ENCODE measurements around the gene ACADSB. TPM values are rescaled to one million over a fixed set of nuclear protein-coding genes. Genes with fewer than 3 reads are reported as not detected.

The ACADSB gene
- total and polyA plus RNA-seq, 8 donors = 3.6 to 18.2 (median 11.6) TPM

DNA sequence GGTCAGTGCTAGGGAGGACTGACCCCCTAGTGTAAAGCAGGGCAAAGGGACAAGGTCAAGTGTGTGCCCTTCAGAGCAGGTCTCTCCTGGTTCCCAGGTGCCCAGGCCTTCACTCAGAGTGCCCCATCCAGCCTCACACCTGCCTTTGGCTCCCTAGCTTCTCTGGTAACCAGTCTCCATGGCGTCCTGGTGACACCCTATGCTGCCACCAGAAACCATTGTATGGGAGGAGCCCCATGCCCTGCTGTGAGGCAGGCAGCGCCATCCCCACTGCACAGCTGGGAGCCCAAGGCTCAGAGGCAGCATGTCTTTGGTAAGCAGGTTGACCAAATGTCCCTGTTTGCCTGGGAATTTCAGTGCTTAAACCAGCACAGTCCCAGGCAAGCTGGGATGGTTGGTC, 93.9 kb downstream of the ACADSB start:
- H3K36me3 ChIP-seq = no peaks in the 10 kb centered on the region
- H3K4me1 ChIP-seq = no peaks in the 10 kb centered on the region
- H3K9me3 ChIP-seq = no peaks in the 10 kb centered on the region
- FAIRE-seq = no peak
- H3K4me3 ChIP-seq = no peak overlapping the region
- H3K27me3 ChIP-seq = no peaks in the 10 kb centered on the region
- DNase-seq = no peak
- TF ChIP-seq, protein P1, sequence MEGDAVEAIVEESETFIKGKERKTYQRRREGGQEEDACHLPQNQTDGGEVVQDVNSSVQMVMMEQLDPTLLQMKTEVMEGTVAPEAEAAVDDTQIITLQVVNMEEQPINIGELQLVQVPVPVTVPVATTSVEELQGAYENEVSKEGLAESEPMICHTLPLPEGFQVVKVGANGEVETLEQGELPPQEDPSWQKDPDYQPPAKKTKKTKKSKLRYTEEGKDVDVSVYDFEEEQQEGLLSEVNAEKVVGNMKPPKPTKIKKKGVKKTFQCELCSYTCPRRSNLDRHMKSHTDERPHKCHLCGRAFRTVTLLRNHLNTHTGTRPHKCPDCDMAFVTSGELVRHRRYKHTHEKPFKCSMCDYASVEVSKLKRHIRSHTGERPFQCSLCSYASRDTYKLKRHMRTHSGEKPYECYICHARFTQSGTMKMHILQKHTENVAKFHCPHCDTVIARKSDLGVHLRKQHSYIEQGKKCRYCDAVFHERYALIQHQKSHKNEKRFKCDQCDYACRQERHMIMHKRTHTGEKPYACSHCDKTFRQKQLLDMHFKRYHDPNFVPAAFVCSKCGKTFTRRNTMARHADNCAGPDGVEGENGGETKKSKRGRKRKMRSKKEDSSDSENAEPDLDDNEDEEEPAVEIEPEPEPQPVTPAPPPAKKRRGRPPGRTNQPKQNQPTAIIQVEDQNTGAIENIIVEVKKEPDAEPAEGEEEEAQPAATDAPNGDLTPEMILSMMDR (IDR thresholded peaks at IDR 0.05) = no peak
- no peak overlapping the region for H3K27ac ChIP-seq
- ATAC-seq = no peak
- WGBS, 2 donors = 53 to 64% methylated on average over 2 of the region's 2 CpGs
- intact Hi-C loops (cut with DNase I) = no loop called here

DNA sequence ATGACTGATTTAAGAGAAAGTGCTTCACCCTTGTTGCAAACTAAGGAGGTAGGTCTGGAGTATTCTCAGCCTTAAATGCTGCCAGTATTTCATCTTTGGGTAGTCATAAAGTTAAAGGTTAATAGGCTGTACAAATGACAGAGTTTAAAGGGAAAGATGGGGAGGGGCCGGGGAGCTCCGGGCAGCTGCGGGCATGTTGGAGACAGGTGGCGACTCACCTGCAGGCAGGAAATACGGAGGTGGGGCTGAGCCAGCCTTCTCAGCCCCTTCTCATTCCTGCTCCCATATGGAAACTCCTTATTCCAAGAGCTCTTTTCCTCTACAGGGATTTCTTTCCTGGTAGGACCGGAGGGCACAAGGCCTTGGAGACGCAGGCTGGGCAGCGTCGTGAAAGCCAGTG, 95.1 kb downstream of the ACADSB start:
- Histone ChIP-seq H3K27ac (no peak overlapping the region), H3K4me3 (no peak overlapping the region), H3K27me3 (no peaks in the 10 kb centered on the region), H3K36me3 (no peaks in the 10 kb centered on the region), H3K9me3 (no peaks in the 10 kb centered on the region), H3K4me1 (no peaks in the 10 kb centered on the region)
- 45 to 55% methylated on average over 9 of the region's 9 CpGs for WGBS, 2 donors
- TF ChIP-seq, protein P1 (IDR thresholded peaks at IDR 0.05) = no peak
- no peak for FAIRE-seq
- intact Hi-C loops (cut with DNase I) = no loop called here
- no peak for ATAC-seq
- no peak for DNase-seq

Other genes with a start within 250 kb of the ACADSB start
- 1,000 to 10,000 TPM in 4 of 6 donors, 100 to 1,000 TPM in 2; 734 to 3,085 (median 1,884) TPM for gene CUZD1, start 163.1 kb upstream of the ACADSB start, total RNA-seq
- 1,000 to 10,000 TPM; 2,023 to 2,052 TPM for gene CUZD1, start 163.1 kb upstream of the ACADSB start, polyA plus RNA-seq
- gene FAM24B, start 129.4 kb upstream of the ACADSB start, total RNA-seq = 1 to 10 TPM; 3.5 to 5.1 (median 4.8) TPM
- gene FAM24B, start 129.4 kb upstream of the ACADSB start, polyA plus RNA-seq = 1 to 10 TPM; 6.8 to 7.1 TPM
- gene FAM24A, start 98.4 kb upstream of the ACADSB start, total RNA-seq = not detected
- not detected for gene FAM24A, start 98.4 kb upstream of the ACADSB start, polyA plus RNA-seq
- 1 to 10 TPM; 2.2 to 4.4 (median 2.9) TPM for gene C10orf88, start 54.8 kb upstream of the ACADSB start, total RNA-seq
- 1 to 10 TPM; 3.8 to 5.6 TPM for gene C10orf88, start 54.8 kb upstream of the ACADSB start, polyA plus RNA-seq
- gene PSTK, start 28.6 kb upstream of the ACADSB start, total RNA-seq = 1 to 10 TPM; 1.4 to 3.1 (median 2.2) TPM
- gene PSTK, start 28.6 kb upstream of the ACADSB start, polyA plus RNA-seq = 1 to 10 TPM; 1.9 to 3.1 TPM
- gene IKZF5, start 211 bp upstream of the ACADSB start, total RNA-seq = 10 to 100 TPM in 3 of 6 donors, 1 to 10 TPM in 3; 7.4 to 13.1 (median 10.5) TPM
- gene IKZF5, start 211 bp upstream of the ACADSB start, polyA plus RNA-seq = 1 to 10 TPM; 6.2 to 8.5 TPM
- under 1 TPM in 2 of 6 donors, not detected in 4; 0.29 to 0.53 TPM for gene HMX3, start 127.0 kb downstream of the ACADSB start, total RNA-seq
- under 1 TPM in 1 of 2 donors, not detected in 1; 0.07 TPM for gene HMX3, start 127.0 kb downstream of the ACADSB start, polyA plus RNA-seq
- gene HMX2, start 139.1 kb downstream of the ACADSB start, total RNA-seq = under 1 TPM in 3 of 6 donors, not detected in 3; 0.14 to 0.25 (median 0.14) TPM
- gene HMX2, start 139.1 kb downstream of the ACADSB start, polyA plus RNA-seq = under 1 TPM in 1 of 2 donors, not detected in 1; 0.19 TPM
- 10 to 100 TPM; 15.9 to 33.8 (median 24.0) TPM for gene BUB3, start 145.4 kb downstream of the ACADSB start, total RNA-seq
- gene BUB3, start 145.4 kb downstream of the ACADSB start, polyA plus RNA-seq = 10 to 100 TPM in 1 of 2 donors, 1 to 10 TPM in 1; 10.0 to 24.5 TPM

All from pancreas (tissue), 10 donors.